ENCODE results near the gene DOCK1. TPM values are rescaled to one million over a fixed set of nuclear protein-coding genes. Genes with fewer than 3 reads are reported as not detected.

Gene DOCK1
- total RNA-seq, 2 donors from 2014 or later = 41.2 to 56.0 TPM

- Histone ChIP-seq H3K4me1 (replicated peaks) (no peaks in the 10 kb centered on the region), H3K27ac (no peak overlapping the region), H3K27me3 (replicated peaks; ENCODE audit: insufficient read depth) (no peaks in the 10 kb centered on the region), H3K9me3 (no peaks in the 10 kb centered on the region), H3K36me3 (no peaks in the 10 kb centered on the region), H3K4me3 (no peak overlapping the region)
- no peak for DNase-seq (ENCODE audit: low spot score)
- WGBS = 93% methylated on average over 5 of the region's 5 CpGs
- intact Hi-C loops (cut with DNase I) = no loop called here
- TF ChIP-seq POLR2AphosphoS5 (IDR thresholded peaks at IDR 0.05) = no peak
- TF ChIP-seq, protein P1, sequence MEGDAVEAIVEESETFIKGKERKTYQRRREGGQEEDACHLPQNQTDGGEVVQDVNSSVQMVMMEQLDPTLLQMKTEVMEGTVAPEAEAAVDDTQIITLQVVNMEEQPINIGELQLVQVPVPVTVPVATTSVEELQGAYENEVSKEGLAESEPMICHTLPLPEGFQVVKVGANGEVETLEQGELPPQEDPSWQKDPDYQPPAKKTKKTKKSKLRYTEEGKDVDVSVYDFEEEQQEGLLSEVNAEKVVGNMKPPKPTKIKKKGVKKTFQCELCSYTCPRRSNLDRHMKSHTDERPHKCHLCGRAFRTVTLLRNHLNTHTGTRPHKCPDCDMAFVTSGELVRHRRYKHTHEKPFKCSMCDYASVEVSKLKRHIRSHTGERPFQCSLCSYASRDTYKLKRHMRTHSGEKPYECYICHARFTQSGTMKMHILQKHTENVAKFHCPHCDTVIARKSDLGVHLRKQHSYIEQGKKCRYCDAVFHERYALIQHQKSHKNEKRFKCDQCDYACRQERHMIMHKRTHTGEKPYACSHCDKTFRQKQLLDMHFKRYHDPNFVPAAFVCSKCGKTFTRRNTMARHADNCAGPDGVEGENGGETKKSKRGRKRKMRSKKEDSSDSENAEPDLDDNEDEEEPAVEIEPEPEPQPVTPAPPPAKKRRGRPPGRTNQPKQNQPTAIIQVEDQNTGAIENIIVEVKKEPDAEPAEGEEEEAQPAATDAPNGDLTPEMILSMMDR (IDR thresholded peaks at IDR 0.05) = no peak
- TF ChIP-seq POLR2A (IDR thresholded peaks at IDR 0.05) = no peak
These were observed 469.7 kb downstream of the DOCK1 start for GRCh38 chr10:127374901-127375300.

DNA sequence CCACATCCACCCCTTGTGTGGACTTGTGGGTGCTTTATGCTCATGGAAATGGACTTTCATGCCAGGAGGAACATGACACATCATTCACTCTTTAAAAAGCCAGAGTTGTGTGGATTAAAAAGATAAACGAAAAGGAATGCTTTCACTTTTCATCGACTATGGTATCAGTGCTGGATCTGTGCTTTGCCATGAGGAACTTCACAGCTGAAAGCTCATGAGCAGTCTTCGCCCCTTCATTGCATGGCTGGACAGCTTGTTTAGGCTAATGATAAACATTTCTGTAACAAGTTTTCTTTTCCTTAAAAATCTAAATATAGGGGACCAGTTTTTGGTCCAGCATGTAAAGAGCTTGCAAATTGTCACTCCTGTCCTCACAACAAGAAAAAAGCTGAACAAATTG, 470.2 kb downstream of the DOCK1 start:
- intact Hi-C loops (cut with DNase I) = no loop called here
- no peak for DNase-seq (ENCODE audit: low spot score)
- Histone ChIP-seq H3K36me3 (no peaks in the 10 kb centered on the region), H3K4me3 (no peak overlapping the region), H3K4me1 (replicated peaks) (no peaks in the 10 kb centered on the region), H3K27me3 (replicated peaks; ENCODE audit: insufficient read depth) (no peaks in the 10 kb centered on the region), H3K9me3 (no peaks in the 10 kb centered on the region), H3K27ac (no peak overlapping the region)
- TF ChIP-seq POLR2AphosphoS5 (IDR thresholded peaks at IDR 0.05) = no peak
- TF ChIP-seq, protein P1 (IDR thresholded peaks at IDR 0.05) = no peak
- WGBS = 61% methylated on average over 3 of the region's 3 CpGs

DNA sequence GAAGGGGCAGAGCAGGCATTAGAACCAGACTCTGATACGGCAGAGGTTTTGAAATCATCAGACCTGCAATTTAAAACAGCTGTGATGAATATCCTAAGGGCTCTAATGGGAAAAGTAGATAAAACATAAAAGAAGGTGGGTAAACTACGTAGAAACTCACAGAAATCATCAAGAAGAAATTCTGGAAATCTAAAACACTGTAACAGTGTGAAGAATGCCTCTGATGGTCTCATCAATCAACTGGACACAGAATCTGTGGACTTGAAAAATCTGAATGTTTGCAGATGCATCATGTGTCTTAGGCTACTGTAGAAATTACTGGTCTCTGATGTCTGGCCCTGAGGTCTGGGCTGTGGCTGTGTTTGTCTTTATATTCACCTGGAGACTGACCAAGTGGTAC, 470.8 kb downstream of the DOCK1 start:
- no peaks in the 10 kb centered on the region for H3K4me1 ChIP-seq (replicated peaks)
- TF ChIP-seq POLR2AphosphoS5 (IDR thresholded peaks at IDR 0.05) = no peak
- TF ChIP-seq, protein P1 (IDR thresholded peaks at IDR 0.05) = no peak
- no peak for TF ChIP-seq POLR2A (IDR thresholded peaks at IDR 0.05)
- 91% methylated on average over 2 of the region's 2 CpGs for WGBS
- DNase-seq (ENCODE audit: low spot score) = no peak
- no peaks in the 10 kb centered on the region for H3K36me3 ChIP-seq
- H3K4me3 ChIP-seq = no peak overlapping the region
- H3K9me3 ChIP-seq = no peaks in the 10 kb centered on the region
- no peak overlapping the region for H3K27ac ChIP-seq
- intact Hi-C loops (cut with DNase I) = no loop called here
- H3K27me3 ChIP-seq (replicated peaks; ENCODE audit: insufficient read depth) = no peaks in the 10 kb centered on the region

- Histone ChIP-seq H3K4me1 (replicated peaks) (no peaks in the 10 kb centered on the region), H3K4me3 (no peak overlapping the region), H3K9me3 (no peaks in the 10 kb centered on the region), H3K36me3 (no peaks in the 10 kb centered on the region), H3K27me3 (replicated peaks; ENCODE audit: insufficient read depth) (no peaks in the 10 kb centered on the region), H3K27ac (no peak overlapping the region)
- TF ChIP-seq, protein P1 (IDR thresholded peaks at IDR 0.05) = no peak
- no peak for TF ChIP-seq POLR2AphosphoS5 (IDR thresholded peaks at IDR 0.05)
- no peak for TF ChIP-seq POLR2A (IDR thresholded peaks at IDR 0.05)
- 91% methylated on average over 5 of the region's 5 CpGs for WGBS
- intact Hi-C loops (cut with DNase I) = no loop called here
- no peak for DNase-seq (ENCODE audit: low spot score)
These were observed 473.4 kb downstream of the DOCK1 start for GRCh38 chr10:127378628-127379027.

GRCh38 chr10:127384532-127384931, 479.3 kb downstream of the DOCK1 start:
- Histone ChIP-seq H3K4me1 (replicated peaks) (no peaks in the 10 kb centered on the region), H3K27me3 (replicated peaks; ENCODE audit: insufficient read depth) (no peaks in the 10 kb centered on the region), H3K36me3 (no peaks in the 10 kb centered on the region), H3K27ac (no peak overlapping the region), H3K9me3 (no peaks in the 10 kb centered on the region), H3K4me3 (no peak overlapping the region)
- no peak for TF ChIP-seq POLR2AphosphoS5 (IDR thresholded peaks at IDR 0.05)
- no peak for TF ChIP-seq POLR2A (IDR thresholded peaks at IDR 0.05)
- TF ChIP-seq, protein P1 (IDR thresholded peaks at IDR 0.05) = no peak
- intact Hi-C loops (cut with DNase I) = no loop called here
- DNase-seq (ENCODE audit: low spot score) = no peak
- 90% methylated on average over 18 of the region's 18 CpGs for WGBS
